ENCODE measurements around the gene THAP7.

The THAP7 gene

DNA sequence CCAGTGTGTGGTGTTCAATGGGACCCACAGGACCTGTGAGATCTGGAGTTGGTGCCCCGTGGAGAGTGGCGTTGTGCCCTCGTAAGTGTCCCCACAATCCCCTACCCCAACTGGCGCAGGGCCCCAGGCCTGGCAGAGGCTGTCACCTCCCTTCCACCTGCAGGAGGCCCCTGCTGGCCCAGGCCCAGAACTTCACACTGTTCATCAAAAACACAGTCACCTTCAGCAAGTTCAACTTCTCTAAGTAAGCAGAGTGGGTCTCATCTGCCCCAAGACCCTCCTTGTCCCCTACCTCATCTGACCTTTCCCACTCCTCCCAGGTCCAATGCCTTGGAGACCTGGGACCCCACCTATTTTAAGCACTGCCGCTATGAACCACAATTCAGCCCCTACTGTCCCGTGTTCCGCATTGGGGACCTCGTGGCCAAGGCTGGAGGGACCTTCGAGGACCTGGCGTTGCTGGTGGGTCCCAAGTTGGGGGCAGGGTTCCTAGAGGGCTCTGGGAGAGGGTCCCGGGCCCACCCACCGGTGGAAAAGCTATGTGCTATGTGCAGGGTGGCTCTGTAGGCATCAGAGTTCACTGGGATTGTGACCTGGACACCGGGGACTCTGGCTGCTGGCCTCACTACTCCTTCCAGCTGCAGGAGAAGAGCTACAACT lies 21.2 kb upstream of the THAP7 start:
- no peak overlapping the region for H3K4me3 ChIP-seq (ENCODE audit: low read length)
- TF ChIP-seq, protein P1, sequence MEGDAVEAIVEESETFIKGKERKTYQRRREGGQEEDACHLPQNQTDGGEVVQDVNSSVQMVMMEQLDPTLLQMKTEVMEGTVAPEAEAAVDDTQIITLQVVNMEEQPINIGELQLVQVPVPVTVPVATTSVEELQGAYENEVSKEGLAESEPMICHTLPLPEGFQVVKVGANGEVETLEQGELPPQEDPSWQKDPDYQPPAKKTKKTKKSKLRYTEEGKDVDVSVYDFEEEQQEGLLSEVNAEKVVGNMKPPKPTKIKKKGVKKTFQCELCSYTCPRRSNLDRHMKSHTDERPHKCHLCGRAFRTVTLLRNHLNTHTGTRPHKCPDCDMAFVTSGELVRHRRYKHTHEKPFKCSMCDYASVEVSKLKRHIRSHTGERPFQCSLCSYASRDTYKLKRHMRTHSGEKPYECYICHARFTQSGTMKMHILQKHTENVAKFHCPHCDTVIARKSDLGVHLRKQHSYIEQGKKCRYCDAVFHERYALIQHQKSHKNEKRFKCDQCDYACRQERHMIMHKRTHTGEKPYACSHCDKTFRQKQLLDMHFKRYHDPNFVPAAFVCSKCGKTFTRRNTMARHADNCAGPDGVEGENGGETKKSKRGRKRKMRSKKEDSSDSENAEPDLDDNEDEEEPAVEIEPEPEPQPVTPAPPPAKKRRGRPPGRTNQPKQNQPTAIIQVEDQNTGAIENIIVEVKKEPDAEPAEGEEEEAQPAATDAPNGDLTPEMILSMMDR (conservative IDR thresholded peaks at IDR 0.05; ENCODE audit: low read depth, low read length): peak; percentile 20
- DNase-seq (ENCODE audit: low read depth): no peak

DNA sequence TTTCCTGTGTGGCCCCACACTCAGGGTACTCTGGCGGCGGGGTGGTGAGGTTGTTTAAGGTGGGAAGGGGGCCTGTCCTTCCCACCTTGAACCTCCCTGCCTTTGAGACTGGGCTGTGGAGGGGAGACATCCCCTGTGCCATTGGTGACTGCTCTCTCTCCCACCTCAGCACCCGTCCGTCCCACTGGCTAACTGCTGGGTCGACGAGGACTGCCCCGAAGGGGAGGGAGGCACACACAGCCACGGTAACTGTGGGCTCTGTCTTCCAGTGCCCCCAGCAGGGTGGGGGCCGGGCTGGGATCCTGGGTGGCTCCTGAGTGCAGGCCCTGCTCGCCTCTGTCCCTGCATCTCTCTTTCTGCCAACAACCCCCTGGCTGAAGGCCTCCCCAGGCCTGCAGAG lies 20.6 kb upstream of the THAP7 start:
- DNase-seq (ENCODE audit: low read depth): no peak

GRCh38 chr22:21020802-21021429 lies 19.0 kb upstream of the THAP7 start:
- TF ChIP-seq, protein P1 (conservative IDR thresholded peaks at IDR 0.05; ENCODE audit: low read depth, low read length): peak; percentile 60
- DNase-seq (ENCODE audit: low read depth): no peak
- no peak overlapping the region for H3K4me3 ChIP-seq (ENCODE audit: low read length)

More for the DNA sequence above, 20.6 kb upstream of the THAP7 start:
- TF ChIP-seq, protein P1 (conservative IDR thresholded peaks at IDR 0.05; ENCODE audit: low read depth, low read length): no peak
- H3K4me3 ChIP-seq (ENCODE audit: low read length): no peak overlapping the region

DNA sequence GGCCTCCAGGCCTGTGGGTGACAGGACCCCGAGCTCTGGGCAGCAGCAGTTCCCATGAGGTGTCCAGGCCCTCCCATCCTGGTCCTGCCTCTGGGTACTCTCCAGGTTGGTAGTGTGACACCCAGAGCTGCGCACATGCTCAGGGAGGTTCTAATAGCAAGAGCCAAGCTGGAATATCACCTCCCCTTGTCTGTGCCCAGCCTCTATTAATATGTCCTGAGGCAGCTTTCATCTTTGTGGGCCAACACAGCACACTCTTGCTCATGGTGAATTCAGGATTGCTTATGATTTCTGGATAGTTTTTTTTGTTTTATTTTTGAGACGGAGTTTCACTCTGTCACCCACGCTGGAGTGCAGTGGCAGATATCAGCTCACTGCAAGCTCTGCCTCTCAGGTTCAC lies 16.4 kb upstream of the THAP7 start:
- DNase-seq (ENCODE audit: low read depth): no peak
- H3K4me3 ChIP-seq (ENCODE audit: low read length): no peak overlapping the region
- TF ChIP-seq, protein P1 (conservative IDR thresholded peaks at IDR 0.05; ENCODE audit: low read depth, low read length): no peak

DNA sequence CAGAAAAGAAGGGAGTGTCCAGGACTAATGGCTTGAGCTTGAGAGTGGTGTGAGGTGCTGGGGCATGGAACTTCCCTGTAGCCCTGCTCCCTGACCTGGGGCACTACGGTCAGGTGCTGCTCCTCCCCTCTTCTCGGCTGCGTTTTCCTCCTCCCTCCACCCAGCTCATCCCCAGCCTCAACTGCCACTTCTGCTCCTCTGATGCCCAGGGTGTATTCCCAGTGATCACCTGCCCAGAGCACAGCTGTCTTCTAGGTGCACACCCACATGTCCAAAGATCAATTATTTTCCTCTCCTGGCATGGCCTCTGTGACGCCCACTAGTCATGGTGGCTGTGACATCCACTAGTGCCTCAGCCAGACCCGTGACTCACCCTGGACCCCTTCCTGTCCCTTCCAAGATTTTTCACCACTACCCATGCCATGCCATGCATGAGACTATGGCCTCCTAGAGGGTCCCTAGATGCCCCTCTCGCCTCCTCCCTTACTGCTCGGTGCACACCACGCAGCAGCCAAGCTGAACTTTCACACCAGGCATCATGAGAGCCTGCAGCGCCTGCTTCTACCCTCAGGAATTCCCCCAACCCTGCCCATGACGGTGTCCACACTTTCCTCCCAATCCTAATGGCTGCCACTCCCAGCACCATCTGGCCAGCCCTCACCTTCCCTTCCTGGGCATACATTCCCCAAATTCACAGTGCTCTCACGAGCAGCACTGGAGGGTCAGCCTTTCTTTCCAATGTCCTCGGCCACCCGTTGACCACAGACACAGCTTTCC lies 14.9 kb upstream of the THAP7 start:
- DNase-seq (ENCODE audit: low read depth): no peak
- no peak overlapping the region for H3K4me3 ChIP-seq (ENCODE audit: low read length)
- TF ChIP-seq, protein P1 (conservative IDR thresholded peaks at IDR 0.05; ENCODE audit: low read depth, low read length): no peak

- H3K4me3 ChIP-seq (ENCODE audit: low read length): no peak overlapping the region
- no peak for DNase-seq (ENCODE audit: low read depth)
- TF ChIP-seq, protein P1 (conservative IDR thresholded peaks at IDR 0.05; ENCODE audit: low read depth, low read length): no peak
These were observed 13.6 kb upstream of the THAP7 start for GRCh38 chr22:21015466-21016006.
